Measurements from ENCODE around the gene EAF2. TPM values are rescaled to one million over a fixed set of nuclear protein-coding genes. Genes with fewer than 3 reads are reported as not detected.
"Not testable (repeated sequence)": the region's sequence is repeated elsewhere in the genome, so short reads cannot be mapped to it uniquely, and the experiment has no call there.

Gene EAF2
- total and polyA plus RNA-seq, 5 donors from 2014 or later = 5.7 to 15.2 (median 8.3) TPM

DNA sequence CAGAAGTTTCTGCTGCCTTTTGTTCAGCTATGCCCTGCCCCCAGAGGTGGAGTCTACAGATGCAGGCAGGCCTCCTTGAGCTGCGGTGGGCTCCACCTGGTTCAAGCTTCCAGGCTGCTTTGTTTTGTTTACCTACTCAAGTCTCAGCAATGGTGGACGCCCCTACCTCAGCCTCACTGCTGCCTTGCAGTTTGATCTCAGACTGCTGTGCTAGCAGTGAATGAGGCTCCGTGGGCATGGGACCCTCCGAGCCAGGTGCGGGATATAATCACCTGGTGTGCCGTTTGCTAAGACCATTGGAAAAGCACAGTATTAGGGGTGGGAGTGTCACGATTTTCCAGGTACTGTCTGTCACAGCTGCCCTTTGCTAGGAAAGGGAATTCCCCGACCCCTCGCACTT lies 28.2 kb downstream of the EAF2 start:
- not testable (repeated sequence) for H3K27ac Mint-ChIP-seq; ATAC-seq (ENCODE audit: low read depth in 2 of 2)

DNA sequence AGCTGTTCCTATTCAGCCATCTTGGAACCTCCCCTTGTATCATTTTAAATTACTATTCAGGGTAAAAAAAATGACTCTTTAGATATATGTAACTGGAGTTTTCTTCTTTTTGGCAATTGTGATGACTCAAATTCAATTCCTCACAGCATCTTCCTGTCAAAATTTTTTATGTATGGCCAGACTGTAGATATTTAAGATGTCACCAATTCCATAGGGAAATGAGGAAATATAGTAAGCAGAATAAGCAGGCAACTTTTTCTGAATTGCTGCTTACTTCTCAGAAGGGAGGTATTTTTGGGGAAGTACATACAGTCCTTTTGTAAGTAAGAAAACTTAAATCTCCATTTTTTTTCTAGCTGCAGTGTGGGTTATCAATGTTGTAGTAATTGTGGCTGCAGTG lies 28.8 kb downstream of the EAF2 start:
- Mint-ChIP-seq H3K4me1 (no peaks in the 10 kb centered on the region), H3K27ac (no peak overlapping the region), H3K36me3 (peaks cover 28% of the 10 kb centered on the region), H3K27me3 (no peaks in the 10 kb centered on the region), H3K4me3 (no peak overlapping the region), H3K9me3 (peaks cover 0 to 3% (median 0%) of the 10 kb centered on the region in 7 donors)
- Histone ChIP-seq H3K27me3 (ENCODE audit: control insufficient read depth, insufficient read depth, low read length) (no peaks in the 10 kb centered on the region), H3K27ac (ENCODE audit: insufficient read depth, low read length, poor library complexity, severe bottlenecking) (no peak overlapping the region), H3K9me3 (ENCODE audit: control insufficient read depth in 2 of 2, low read length in 2 of 2) (no peaks in the 10 kb centered on the region), H3K36me3 (ENCODE audit: control insufficient read depth, insufficient read depth, low read length) (no peaks in the 10 kb centered on the region), H3K4me3 (ENCODE audit: low read depth, low read length) (no peak overlapping the region), H3K4me1 (ENCODE audit: control insufficient read depth, insufficient read depth, low read length, poor library complexity, severe bottlenecking) (no peaks in the 10 kb centered on the region)
- ATAC-seq (ENCODE audit: low read depth in 2 of 2) (no peak), DNase-seq (no peak)

More for the DNA sequence above, 28.2 kb downstream of the EAF2 start:
- not testable (repeated sequence) for H3K27me3 ChIP-seq (ENCODE audit: control insufficient read depth, insufficient read depth, low read length); H3K4me1 ChIP-seq (ENCODE audit: control insufficient read depth, insufficient read depth, low read length, poor library complexity, severe bottlenecking); DNase-seq; H3K9me3 Mint-ChIP-seq; H3K4me3 ChIP-seq (ENCODE audit: low read depth, low read length); H3K4me3 Mint-ChIP-seq; H3K27ac ChIP-seq (ENCODE audit: insufficient read depth, low read length, poor library complexity, severe bottlenecking); H3K9me3 ChIP-seq (ENCODE audit: control insufficient read depth in 2 of 2, low read length in 2 of 2); H3K4me1 Mint-ChIP-seq; H3K27me3 Mint-ChIP-seq; H3K36me3 ChIP-seq (ENCODE audit: control insufficient read depth, insufficient read depth, low read length)
- peaks cover 32% of the 10 kb centered on the region for H3K36me3 Mint-ChIP-seq

DNA sequence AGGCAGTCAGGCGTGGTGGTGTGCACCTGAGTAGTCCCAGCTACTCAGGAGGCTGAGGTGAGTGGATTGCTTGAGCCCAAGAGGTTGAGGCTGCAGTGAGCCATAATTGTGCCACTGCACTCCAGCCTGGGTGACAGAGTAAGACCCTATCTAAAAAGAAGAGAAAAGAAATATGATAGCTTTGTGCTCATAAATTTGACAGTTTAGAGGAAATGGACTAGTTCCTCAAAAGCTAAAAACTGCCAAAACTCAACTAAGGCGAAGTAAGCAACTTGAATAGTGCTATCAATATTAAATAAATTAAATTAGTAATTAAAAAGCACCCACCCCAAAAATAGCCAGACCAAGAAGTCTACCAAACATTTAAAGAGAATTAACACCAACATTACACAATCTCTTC lies 34.7 kb downstream of the EAF2 start:
- Mint-ChIP-seq H3K27ac (no peak overlapping the region), H3K4me1 (no peaks in the 10 kb centered on the region), H3K27me3 (no peaks in the 10 kb centered on the region), H3K9me3 (no peaks in the 10 kb centered on the region), H3K4me3 (no peak overlapping the region), H3K36me3 (peaks cover 10% of the 10 kb centered on the region)
- ATAC-seq (ENCODE audit: low read depth in 2 of 2) (no peak), DNase-seq (no peak)
- no peaks in the 10 kb centered on the region for H3K4me1 ChIP-seq (ENCODE audit: control insufficient read depth, insufficient read depth, low read length, poor library complexity, severe bottlenecking)
- no peak overlapping the region for H3K27ac ChIP-seq (ENCODE audit: insufficient read depth, low read length, poor library complexity, severe bottlenecking)
- H3K4me3 ChIP-seq (ENCODE audit: low read depth, low read length) = no peak overlapping the region
- no peaks in the 10 kb centered on the region for H3K9me3 ChIP-seq (ENCODE audit: control insufficient read depth in 2 of 2, low read length in 2 of 2)
- H3K36me3 ChIP-seq (ENCODE audit: control insufficient read depth, insufficient read depth, low read length) = no peaks in the 10 kb centered on the region
- H3K27me3 ChIP-seq (ENCODE audit: control insufficient read depth, insufficient read depth, low read length) = no peaks in the 10 kb centered on the region

DNA sequence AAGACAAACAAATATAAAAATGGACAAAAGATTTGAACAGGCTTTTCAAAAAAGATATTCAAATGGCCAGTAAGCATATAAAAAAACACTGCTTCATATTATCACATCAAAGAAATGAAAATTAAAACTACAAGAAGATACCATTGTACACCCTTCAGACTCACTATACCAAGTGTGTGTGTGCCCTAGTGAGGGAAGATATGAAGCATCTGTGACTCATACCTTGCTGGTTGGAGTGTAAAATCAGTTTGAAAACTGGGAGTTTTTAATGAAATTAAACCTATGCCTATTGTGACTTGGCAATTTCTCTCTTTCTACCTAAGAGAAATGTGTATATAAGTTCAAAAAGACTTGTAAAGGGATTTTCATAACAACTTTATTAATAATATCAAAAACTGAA lies 35.7 kb downstream of the EAF2 start:
- Histone ChIP-seq H3K27ac (ENCODE audit: insufficient read depth, low read length, poor library complexity, severe bottlenecking) (no peak overlapping the region), H3K4me1 (ENCODE audit: control insufficient read depth, insufficient read depth, low read length, poor library complexity, severe bottlenecking) (no peaks in the 10 kb centered on the region), H3K36me3 (ENCODE audit: control insufficient read depth, insufficient read depth, low read length) (no peaks in the 10 kb centered on the region), H3K27me3 (ENCODE audit: control insufficient read depth, insufficient read depth, low read length) (no peaks in the 10 kb centered on the region), H3K4me3 (ENCODE audit: low read depth, low read length) (no peak overlapping the region), H3K9me3 (ENCODE audit: control insufficient read depth in 2 of 2, low read length in 2 of 2) (no peaks in the 10 kb centered on the region)
- H3K4me1 Mint-ChIP-seq = no peaks in the 10 kb centered on the region
- no peaks in the 10 kb centered on the region for H3K27me3 Mint-ChIP-seq
- ATAC-seq (ENCODE audit: low read depth in 2 of 2) (no peak), DNase-seq (no peak)
- no peak overlapping the region for H3K4me3 Mint-ChIP-seq
- peaks cover 10% of the 10 kb centered on the region for H3K36me3 Mint-ChIP-seq
- H3K27ac Mint-ChIP-seq = no peak overlapping the region
- no peaks in the 10 kb centered on the region for H3K9me3 Mint-ChIP-seq

DNA sequence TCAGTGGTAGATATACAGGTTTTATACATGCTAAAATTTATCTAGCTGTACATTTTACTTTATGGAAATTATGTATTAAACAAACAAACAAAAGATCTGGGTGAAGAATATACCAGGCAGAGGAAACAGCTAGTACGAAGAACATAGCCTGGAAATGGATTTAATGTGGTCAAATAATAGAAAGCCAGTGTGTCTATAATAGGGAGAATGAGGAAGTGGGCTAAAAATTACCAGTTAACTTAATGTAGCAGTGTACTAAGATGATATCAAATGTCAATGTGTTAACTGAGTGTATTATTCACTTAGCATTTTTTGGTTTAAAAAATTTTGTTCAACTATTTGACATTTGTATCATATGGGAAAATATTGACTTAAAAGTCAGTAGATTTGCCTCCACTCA lies 36.4 kb downstream of the EAF2 start:
- no peaks in the 10 kb centered on the region for H3K4me1 Mint-ChIP-seq
- H3K27me3 Mint-ChIP-seq = no peaks in the 10 kb centered on the region
- ATAC-seq (ENCODE audit: low read depth in 2 of 2) (no peak), DNase-seq (no peak)
- Histone ChIP-seq H3K27ac (ENCODE audit: insufficient read depth, low read length, poor library complexity, severe bottlenecking) (no peak overlapping the region), H3K27me3 (ENCODE audit: control insufficient read depth, insufficient read depth, low read length) (no peaks in the 10 kb centered on the region), H3K4me1 (ENCODE audit: control insufficient read depth, insufficient read depth, low read length, poor library complexity, severe bottlenecking) (no peaks in the 10 kb centered on the region), H3K9me3 (ENCODE audit: control insufficient read depth in 2 of 2, low read length in 2 of 2) (no peaks in the 10 kb centered on the region), H3K36me3 (ENCODE audit: control insufficient read depth, insufficient read depth, low read length) (no peaks in the 10 kb centered on the region), H3K4me3 (ENCODE audit: low read depth, low read length) (no peak overlapping the region)
- H3K9me3 Mint-ChIP-seq = no peaks in the 10 kb centered on the region
- no peak overlapping the region for H3K27ac Mint-ChIP-seq
- peaks cover 7% of the 10 kb centered on the region for H3K36me3 Mint-ChIP-seq
- no peak overlapping the region for H3K4me3 Mint-ChIP-seq

DNA sequence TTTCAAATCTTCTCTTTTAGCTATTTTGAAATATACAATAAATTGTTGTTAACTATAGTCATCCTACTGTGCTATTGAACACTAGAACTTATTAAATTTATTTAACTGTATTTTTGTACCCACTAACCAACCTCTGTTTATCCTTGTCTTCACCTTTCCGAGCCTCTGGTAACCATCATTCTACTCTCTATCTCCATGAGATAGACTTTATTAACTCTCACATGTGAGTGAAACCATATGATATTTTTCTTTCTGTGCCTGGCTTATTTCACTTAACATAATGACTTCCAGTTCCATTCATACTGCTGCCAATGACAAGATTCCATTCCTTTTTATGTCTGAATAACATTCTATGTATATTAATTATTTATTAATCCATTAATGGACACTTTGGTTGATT lies 43.4 kb downstream of the EAF2 start:
- H3K4me3 Mint-ChIP-seq = no peak overlapping the region
- peaks cover under 1% of the 10 kb centered on the region for H3K36me3 Mint-ChIP-seq
- H3K4me1 Mint-ChIP-seq = no peaks in the 10 kb centered on the region
- Histone ChIP-seq H3K4me1 (ENCODE audit: control insufficient read depth, insufficient read depth, low read length, poor library complexity, severe bottlenecking) (no peaks in the 10 kb centered on the region), H3K27me3 (ENCODE audit: control insufficient read depth, insufficient read depth, low read length) (no peaks in the 10 kb centered on the region), H3K4me3 (ENCODE audit: low read depth, low read length) (no peak overlapping the region), H3K27ac (ENCODE audit: insufficient read depth, low read length, poor library complexity, severe bottlenecking) (no peak overlapping the region), H3K9me3 (ENCODE audit: control insufficient read depth in 2 of 2, low read length in 2 of 2) (no peaks in the 10 kb centered on the region), H3K36me3 (ENCODE audit: control insufficient read depth, insufficient read depth, low read length) (no peaks in the 10 kb centered on the region)
- DNase-seq (no peak), ATAC-seq (ENCODE audit: low read depth in 2 of 2) (no peak)
- H3K27me3 Mint-ChIP-seq = no peaks in the 10 kb centered on the region
- H3K9me3 Mint-ChIP-seq = no peaks in the 10 kb centered on the region
- H3K27ac Mint-ChIP-seq = no peak overlapping the region

DNA sequence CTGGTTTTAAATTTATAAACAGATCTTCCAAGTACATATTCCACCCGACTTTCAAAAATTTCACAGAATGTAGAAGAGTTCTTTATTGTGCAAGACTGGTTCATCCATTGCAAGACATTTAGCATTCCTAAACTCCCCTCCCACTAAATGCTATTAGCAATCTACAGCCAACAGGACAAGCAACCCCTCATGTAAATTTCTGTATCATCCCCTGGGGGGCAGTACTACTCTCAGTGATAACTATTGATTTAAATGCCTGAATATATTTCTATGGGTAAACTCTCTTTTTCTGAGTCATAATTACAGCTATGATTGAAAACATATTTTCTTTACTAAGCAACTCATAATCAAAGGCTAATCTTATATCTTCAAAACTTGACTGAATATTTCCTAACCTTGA lies 48.5 kb downstream of the EAF2 start:
- no peaks in the 10 kb centered on the region for H3K27me3 Mint-ChIP-seq
- peaks cover 4% of the 10 kb centered on the region for H3K36me3 Mint-ChIP-seq
- Histone ChIP-seq H3K4me3 (ENCODE audit: low read depth, low read length) (no peak overlapping the region), H3K9me3 (ENCODE audit: control insufficient read depth in 2 of 2, low read length in 2 of 2) (no peaks in the 10 kb centered on the region), H3K27ac (ENCODE audit: insufficient read depth, low read length, poor library complexity, severe bottlenecking) (no peak overlapping the region), H3K27me3 (ENCODE audit: control insufficient read depth, insufficient read depth, low read length) (no peaks in the 10 kb centered on the region), H3K36me3 (ENCODE audit: control insufficient read depth, insufficient read depth, low read length) (no peaks in the 10 kb centered on the region), H3K4me1 (ENCODE audit: control insufficient read depth, insufficient read depth, low read length, poor library complexity, severe bottlenecking) (no peaks in the 10 kb centered on the region)
- H3K4me3 Mint-ChIP-seq = no peak overlapping the region
- peak in 1 of 3 donors; percentile 58 for DNase-seq
- H3K4me1 Mint-ChIP-seq = peaks cover 0 to 8% (median 0%) of the 10 kb centered on the region in 4 donors
- no peak overlapping the region for H3K27ac Mint-ChIP-seq
- no peak for ATAC-seq (ENCODE audit: low read depth in 2 of 2)
- H3K9me3 Mint-ChIP-seq = no peaks in the 10 kb centered on the region

DNA sequence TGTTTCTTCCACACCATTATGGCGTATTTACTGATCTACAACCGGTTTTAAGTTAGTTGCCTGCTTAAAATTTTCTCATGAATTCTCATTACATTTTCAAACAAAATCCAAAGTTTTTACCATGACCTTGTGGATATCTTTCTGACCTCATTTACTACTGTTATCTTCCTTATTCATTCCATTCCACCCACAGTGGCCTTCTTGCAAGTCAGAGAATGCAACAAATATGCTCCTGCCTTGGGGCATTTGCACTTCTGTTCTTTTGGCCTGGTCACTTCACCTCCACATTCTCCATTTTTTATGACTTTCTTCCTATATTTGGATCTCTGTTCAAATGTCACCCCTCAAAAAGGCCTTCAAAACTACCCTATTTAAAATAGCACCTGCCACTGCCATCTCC lies 50.4 kb downstream of the EAF2 start:
- Mint-ChIP-seq H3K4me1 (peaks cover 0 to 8% (median 0%) of the 10 kb centered on the region in 4 donors), H3K4me3 (no peak overlapping the region), H3K36me3 (peaks cover 4% of the 10 kb centered on the region), H3K9me3 (peaks cover 0 to 1% (median 0%) of the 10 kb centered on the region in 7 donors), H3K27ac (no peak overlapping the region), H3K27me3 (no peaks in the 10 kb centered on the region)
- no peaks in the 10 kb centered on the region for H3K36me3 ChIP-seq (ENCODE audit: control insufficient read depth, insufficient read depth, low read length)
- DNase-seq (no peak), ATAC-seq (ENCODE audit: low read depth in 2 of 2) (no peak)
- no peaks in the 10 kb centered on the region for H3K27me3 ChIP-seq (ENCODE audit: control insufficient read depth, insufficient read depth, low read length)
- no peak overlapping the region for H3K4me3 ChIP-seq (ENCODE audit: low read depth, low read length)
- H3K9me3 ChIP-seq (ENCODE audit: control insufficient read depth in 2 of 2, low read length in 2 of 2) = no peaks in the 10 kb centered on the region
- no peak overlapping the region for H3K27ac ChIP-seq (ENCODE audit: insufficient read depth, low read length, poor library complexity, severe bottlenecking)
- H3K4me1 ChIP-seq (ENCODE audit: control insufficient read depth, insufficient read depth, low read length, poor library complexity, severe bottlenecking) = no peaks in the 10 kb centered on the region
